ENCODE results near the gene VAT1L. TPM values are rescaled to one million over a fixed set of nuclear protein-coding genes. Genes with fewer than 3 reads are reported as not detected.

VAT1L gene
- total RNA-seq, 4 donors from 2014 or later = 0.80 to 1.4 (median 1.2) TPM

DNA sequence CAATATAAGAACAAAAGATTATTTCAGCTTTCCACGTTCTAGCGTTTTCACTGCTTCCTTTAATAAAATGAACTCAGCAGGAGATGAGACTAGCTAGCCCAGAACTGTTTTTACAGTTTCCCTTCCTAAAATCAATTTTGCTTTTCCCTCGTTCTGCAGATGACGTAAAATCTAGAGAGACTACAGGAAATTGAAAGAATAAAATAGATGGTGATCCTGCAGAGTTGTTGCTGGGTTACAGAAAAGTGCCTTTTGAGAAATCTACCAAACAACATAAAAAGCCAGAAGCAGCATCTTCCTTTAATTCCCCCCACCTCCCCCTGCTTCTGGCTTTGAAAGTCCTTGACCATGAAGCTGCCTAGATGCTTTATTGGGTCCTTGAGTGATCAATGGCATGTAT, 137.2 kb downstream of the VAT1L start:
- 66 to 76% methylated on average over 4 of the region's 4 CpGs for WGBS, 2 donors (ENCODE audit: low coverage in 1 of 2)
- in situ Hi-C loops (cut with MboI; ENCODE audit: low pct_ligation_motif_present in 1 of 4, low pct_unique_long_range_greater_than_20kb in 1 of 4, low sequenced_read_pairs in 3 of 4) (no loop called here), intact Hi-C loops (cut with DNase I; ENCODE audit: low total_unique reads) (no loop called here)
- Histone ChIP-seq H3K27ac (no peak overlapping the region), H3K9me3 (no peaks in the 10 kb centered on the region), H3K36me3 (no peaks in the 10 kb centered on the region), H3K4me1 (no peaks in the 10 kb centered on the region), H3K27me3 (no peaks in the 10 kb centered on the region), H3K4me3 (no peak overlapping the region)
- no peak for DNase-seq
- no peak for TF ChIP-seq EP300 (IDR thresholded peaks at IDR 0.05; ENCODE audit: low read depth)
- no peak for TF ChIP-seq POLR2AphosphoS5 (IDR thresholded peaks at IDR 0.05)
- TF ChIP-seq, protein P1, sequence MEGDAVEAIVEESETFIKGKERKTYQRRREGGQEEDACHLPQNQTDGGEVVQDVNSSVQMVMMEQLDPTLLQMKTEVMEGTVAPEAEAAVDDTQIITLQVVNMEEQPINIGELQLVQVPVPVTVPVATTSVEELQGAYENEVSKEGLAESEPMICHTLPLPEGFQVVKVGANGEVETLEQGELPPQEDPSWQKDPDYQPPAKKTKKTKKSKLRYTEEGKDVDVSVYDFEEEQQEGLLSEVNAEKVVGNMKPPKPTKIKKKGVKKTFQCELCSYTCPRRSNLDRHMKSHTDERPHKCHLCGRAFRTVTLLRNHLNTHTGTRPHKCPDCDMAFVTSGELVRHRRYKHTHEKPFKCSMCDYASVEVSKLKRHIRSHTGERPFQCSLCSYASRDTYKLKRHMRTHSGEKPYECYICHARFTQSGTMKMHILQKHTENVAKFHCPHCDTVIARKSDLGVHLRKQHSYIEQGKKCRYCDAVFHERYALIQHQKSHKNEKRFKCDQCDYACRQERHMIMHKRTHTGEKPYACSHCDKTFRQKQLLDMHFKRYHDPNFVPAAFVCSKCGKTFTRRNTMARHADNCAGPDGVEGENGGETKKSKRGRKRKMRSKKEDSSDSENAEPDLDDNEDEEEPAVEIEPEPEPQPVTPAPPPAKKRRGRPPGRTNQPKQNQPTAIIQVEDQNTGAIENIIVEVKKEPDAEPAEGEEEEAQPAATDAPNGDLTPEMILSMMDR (IDR thresholded peaks at IDR 0.05) = no peak
- TF ChIP-seq POLR2A (IDR thresholded peaks at IDR 0.05) = no peak

DNA sequence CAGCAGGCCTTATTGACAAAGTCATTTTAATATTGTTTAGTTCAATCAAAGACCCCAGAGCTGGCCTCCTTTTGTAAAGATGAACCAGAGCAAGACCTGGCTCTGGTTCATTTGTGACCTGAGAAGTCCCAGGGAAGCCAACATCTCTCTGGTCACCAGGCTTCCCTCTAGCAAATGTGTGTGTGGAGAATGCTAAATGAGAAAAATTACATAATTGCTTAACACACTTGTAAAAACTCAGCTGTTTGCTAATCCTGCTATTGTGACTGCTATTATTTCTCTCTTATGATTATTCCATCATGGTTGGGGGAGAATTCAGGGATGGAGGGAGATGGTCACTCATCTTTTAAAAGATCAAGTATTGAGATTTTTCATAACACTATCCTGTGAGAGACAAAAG, 139.7 kb downstream of the VAT1L start:
- Histone ChIP-seq H3K4me1 (no peaks in the 10 kb centered on the region), H3K36me3 (no peaks in the 10 kb centered on the region), H3K9me3 (no peaks in the 10 kb centered on the region), H3K27me3 (no peaks in the 10 kb centered on the region), H3K4me3 (no peak overlapping the region), H3K27ac (no peak overlapping the region)
- intact Hi-C loops (cut with DNase I; ENCODE audit: low total_unique reads) = no loop called here
- TF ChIP-seq, protein P1 (IDR thresholded peaks at IDR 0.05) = no peak
- TF ChIP-seq EP300 (IDR thresholded peaks at IDR 0.05; ENCODE audit: low read depth) (no peak), POLR2A (IDR thresholded peaks at IDR 0.05) (no peak), POLR2AphosphoS5 (IDR thresholded peaks at IDR 0.05) (no peak)
- in situ Hi-C loops (cut with MboI; ENCODE audit: low pct_ligation_motif_present in 1 of 4, low pct_unique_long_range_greater_than_20kb in 1 of 4, low sequenced_read_pairs in 3 of 4) = no loop called here
- no peak for DNase-seq

DNA sequence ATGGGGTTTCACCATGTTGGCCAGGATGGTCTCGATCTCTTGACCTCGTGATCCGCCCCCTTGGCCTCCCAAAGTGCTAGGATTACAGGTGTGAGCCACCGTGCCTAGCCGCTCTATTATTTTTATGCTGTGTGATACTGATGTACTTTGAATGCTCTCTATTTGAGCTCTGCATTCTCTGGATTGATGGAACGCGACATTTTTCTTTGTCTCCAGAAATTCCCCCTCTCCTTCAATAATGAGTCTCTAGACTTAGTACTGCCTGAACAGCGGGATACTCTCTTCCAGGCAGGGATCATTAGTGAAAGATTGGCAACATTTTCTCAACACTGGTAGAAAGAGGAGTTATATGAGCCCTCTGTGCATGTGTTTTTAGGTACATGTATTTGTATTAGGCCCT, 140.6 kb downstream of the VAT1L start:
- intact Hi-C loops (cut with DNase I; ENCODE audit: low total_unique reads) = no loop called here
- no peaks in the 10 kb centered on the region for H3K36me3 ChIP-seq
- H3K9me3 ChIP-seq = no peaks in the 10 kb centered on the region
- DNase-seq = no peak
- in situ Hi-C loops (cut with MboI; ENCODE audit: low pct_ligation_motif_present in 1 of 4, low pct_unique_long_range_greater_than_20kb in 1 of 4, low sequenced_read_pairs in 3 of 4) = no loop called here
- no peak overlapping the region for H3K27ac ChIP-seq
- WGBS, 2 donors (ENCODE audit: low coverage in 1 of 2) = 85% methylated on average over 8 of the region's 8 CpGs; no CpG with 5 or more reads in 1 of the 2 donors
- H3K27me3 ChIP-seq = no peaks in the 10 kb centered on the region
- no peaks in the 10 kb centered on the region for H3K4me1 ChIP-seq
- no peak overlapping the region for H3K4me3 ChIP-seq
- TF ChIP-seq EP300 (IDR thresholded peaks at IDR 0.05; ENCODE audit: low read depth) = no peak
- no peak for TF ChIP-seq POLR2A (IDR thresholded peaks at IDR 0.05)
- TF ChIP-seq POLR2AphosphoS5 (IDR thresholded peaks at IDR 0.05) = no peak
- TF ChIP-seq, protein P1 (IDR thresholded peaks at IDR 0.05) = no peak

DNA sequence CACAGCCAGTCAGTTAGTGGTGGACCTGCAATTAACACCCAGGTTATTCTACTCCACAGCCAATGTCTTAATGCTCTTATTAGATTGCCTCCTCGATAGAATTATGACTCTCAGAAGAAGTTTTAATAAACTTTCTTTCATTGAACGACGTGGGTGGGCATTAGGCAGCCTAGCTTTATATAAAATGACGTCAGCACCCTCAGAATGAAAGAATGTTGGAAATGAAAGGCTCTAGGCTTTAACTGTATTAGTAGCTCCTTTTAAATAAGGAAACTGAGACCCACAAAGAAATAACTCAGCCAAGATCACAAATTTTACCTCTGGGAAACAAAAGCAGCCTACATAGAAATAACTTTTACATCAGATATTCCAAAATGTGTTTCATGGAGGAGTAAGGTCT, 142.7 kb downstream of the VAT1L start:
- DNase-seq = no peak
- H3K9me3 ChIP-seq = no peaks in the 10 kb centered on the region
- H3K27me3 ChIP-seq = no peaks in the 10 kb centered on the region
- intact Hi-C loops (cut with DNase I; ENCODE audit: low total_unique reads) = no loop called here
- WGBS, 2 donors (ENCODE audit: low coverage in 1 of 2) = 60 to 66% methylated on average over 4 of the region's 4 CpGs
- in situ Hi-C loops (cut with MboI; ENCODE audit: low pct_ligation_motif_present in 1 of 4, low pct_unique_long_range_greater_than_20kb in 1 of 4, low sequenced_read_pairs in 3 of 4) = no loop called here
- H3K4me1 ChIP-seq = no peaks in the 10 kb centered on the region
- H3K27ac ChIP-seq = no peak overlapping the region
- no peak overlapping the region for H3K4me3 ChIP-seq
- no peaks in the 10 kb centered on the region for H3K36me3 ChIP-seq
- TF ChIP-seq, protein P1 (IDR thresholded peaks at IDR 0.05) = no peak
- TF ChIP-seq EP300 (IDR thresholded peaks at IDR 0.05; ENCODE audit: low read depth) = no peak
- no peak for TF ChIP-seq POLR2AphosphoS5 (IDR thresholded peaks at IDR 0.05)
- no peak for TF ChIP-seq POLR2A (IDR thresholded peaks at IDR 0.05)
